GM19395 (cell line): ENCODE measurements around the gene GRIK5.

Source experiments
- ATAC-seq: cut with Tn5 transposase; IDR thresholded peaks from one replicate; pipeline ENCODE4 v1.9.1; 2021; ENCODE audit warnings: mild to moderate bottlenecking, moderate library complexity; ENCODE audit not compliant: unreplicated experiment

Gene GRIK5

GRCh38 chr19:42076380-42076944 is 6.5 kb upstream of the GRIK5 start:
- no peak for ATAC-seq

- peak; percentile 93 for ATAC-seq
These were observed 5.8 kb upstream of the GRIK5 start, which contains the start of gene ZNF574 for GRCh38 chr19:42075616-42076379. ZNF574 (plus strand) TSS chr19:42076166; CDS start chr19:42078607, 2,441 bp downstream.

- no peak for ATAC-seq
These were observed 5.3 kb upstream of the GRIK5 start for GRCh38 chr19:42075364-42075615.

- no peak for ATAC-seq
These were observed 4.7 kb upstream of the GRIK5 start for GRCh38 chr19:42074513-42075363.

- ATAC-seq: no peak
These were observed 1.2 kb upstream of the GRIK5 start for GRCh38 chr19:42071247-42071646.

GRCh38 chr19:42068756-42069571 is 1.0 kb downstream of the GRIK5 start:
- ATAC-seq: no peak

- ATAC-seq: no peak
These were observed 1.6 kb downstream of the GRIK5 start for GRCh38 chr19:42068361-42068755.

- no peak for ATAC-seq
These were observed 2.6 kb downstream of the GRIK5 start for GRCh38 chr19:42067315-42067888.

- no peak for ATAC-seq
These were observed 3.8 kb downstream of the GRIK5 start for GRCh38 chr19:42066075-42066754.

- ATAC-seq: no peak
These were observed 4.5 kb downstream of the GRIK5 start for GRCh38 chr19:42065511-42065910.

GRCh38 chr19:42065051-42065450 is 5.0 kb downstream of the GRIK5 start:
- ATAC-seq: no peak

- ATAC-seq: no peak
These were observed 5.6 kb downstream of the GRIK5 start for GRCh38 chr19:42064432-42064831.

- no peak for ATAC-seq
These were observed 7.6 kb downstream of the GRIK5 start for GRCh38 chr19:42062381-42062780.

- no peak for ATAC-seq
These were observed 9.9 kb downstream of the GRIK5 start for GRCh38 chr19:42060117-42060516.

GRCh38 chr19:42059196-42059595 is 10.8 kb downstream of the GRIK5 start:
- ATAC-seq: no peak

GRCh38 chr19:42057846-42058245 is 12.2 kb downstream of the GRIK5 start:
- ATAC-seq: no peak

GRCh38 chr19:42054205-42054604 is 15.8 kb downstream of the GRIK5 start:
- no peak for ATAC-seq

- ATAC-seq: no peak
These were observed 16.7 kb downstream of the GRIK5 start for GRCh38 chr19:42053037-42053935.

GRCh38 chr19:42052241-42052863 is 17.7 kb downstream of the GRIK5 start:
- ATAC-seq: no peak
